Tibial artery (tissue), 4 donors: ENCODE measurements around the gene PIM2.

Experiments
- DNase-seq, 2 donors: peaks; one replicate each; pipeline ENCODE4 v3.0.0-alpha.2; 2019
- H3K27ac ChIP-seq, 2 donors: fragments of 200-600 bp; sonication (generic) in 1 of 2; 1 replicate in 1 of 2; 2 replicates in 1 of 2; pipeline ENCODE4 v1.5.1; 2018 to 2019; ENCODE audit warnings: mild to moderate bottlenecking in 1 of 2
- H3K27me3 ChIP-seq, 2 donors: fragments of 200-600 bp; sonication (generic) in 1 of 2; one replicate each; pipeline versions ENCODE4 v1.5.1 to v1.6.0; 2016 to 2019
- H3K36me3 ChIP-seq, 3 donors: fragments of 200-600 bp; sonication (generic) in 2 of 3; one replicate each; pipeline ENCODE4 v1.5.1; 2016 to 2019; ENCODE audit warnings: mild to moderate bottlenecking in 2 of 3
- H3K4me1 ChIP-seq, 4 donors: fragments of 200-600 bp; sonication (generic) in 2 of 4; 1 replicate in 3 of 4; 2 replicates in 1 of 4; pipeline ENCODE4 v1.5.1; 2016 to 2019
- H3K4me3 ChIP-seq, 2 donors: fragments of 200-600 bp; sonication (generic) in 1 of 2; 1 replicate in 1 of 2; 2 replicates in 1 of 2; pipeline ENCODE4 v1.5.1; 2018 to 2019; ENCODE audit warnings: mild to moderate bottlenecking in 2 of 2
- H3K9me3 ChIP-seq, 3 donors: fragments of 200-600 bp; sonication (generic) in 1 of 3; one replicate each; pipeline ENCODE4 v1.5.1; 2016 to 2019
- CTCF ChIP-seq, 2 experiments: fragments of 200-600 bp in 1 of 2; fragments of 450-650 bp in 1 of 2; IDR thresholded peaks; one replicate each; pipeline ENCODE4 v1.5.1; 2017 to 2019; ENCODE audit warnings: antibody characterized with exemption in 2 of 2, mild to moderate bottlenecking in 1 of 2, moderate library complexity in 1 of 2
- intact Hi-C: fragments of 100-400 bp; cut with DNase I; formaldehyde crosslinking; loops from one replicate; pipeline ENCODE4 v1.15.0; 2023; ENCODE audit warnings: low total_unique reads

Gene PIM2

GRCh38 chrX:48933757-48934156 is 14.9 kb upstream of the PIM2 start:
- DNase-seq: no peak
- intact Hi-C loops: no loop called here
- Histone ChIP-seq H3K4me1 (peaks cover 0 to 4% (median 1%) of the 10 kb centered on the region in 4 donors), H3K27ac (no peak overlapping the region), H3K9me3 (peaks cover 0 to 10% (median 0%) of the 10 kb centered on the region in 3 donors), H3K27me3 (no peaks in the 10 kb centered on the region), H3K4me3 (no peak overlapping the region), H3K36me3 (peaks cover 4 to 47% (median 13%) of the 10 kb centered on the region in 3 donors)
- TF ChIP-seq CTCF (IDR thresholded peaks at IDR 0.05): no peak

- Histone ChIP-seq H3K27ac (no peak overlapping the region), H3K36me3 (peaks cover 7 to 62% (median 12%) of the 10 kb centered on the region in 3 donors), H3K4me1 (no peaks in the 10 kb centered on the region), H3K4me3 (no peak overlapping the region), H3K27me3 (no peaks in the 10 kb centered on the region), H3K9me3 (peaks cover 0 to 6% (median 0%) of the 10 kb centered on the region in 3 donors)
- no peak for TF ChIP-seq CTCF (IDR thresholded peaks at IDR 0.05)
- DNase-seq: no peak
- intact Hi-C loops: no loop called here
Measured at GRCh38 chrX:48927736-48928382, 9.0 kb upstream of the PIM2 start.

GRCh38 chrX:48927123-48927522 is 8.3 kb upstream of the PIM2 start:
- TF ChIP-seq CTCF (IDR thresholded peaks at IDR 0.05): no peak
- H3K4me3 ChIP-seq: no peak overlapping the region
- H3K36me3 ChIP-seq: peaks cover 7 to 62% (median 16%) of the 10 kb centered on the region in 3 donors
- no peaks in the 10 kb centered on the region for H3K9me3 ChIP-seq
- H3K27ac ChIP-seq: no peak overlapping the region
- H3K4me1 ChIP-seq: no peaks in the 10 kb centered on the region
- no peak for DNase-seq
- intact Hi-C loops: no loop called here
- H3K27me3 ChIP-seq: no peaks in the 10 kb centered on the region

- Histone ChIP-seq H3K36me3 (peaks cover 7 to 47% (median 19%) of the 10 kb centered on the region in 3 donors), H3K27ac (no peak overlapping the region), H3K27me3 (no peaks in the 10 kb centered on the region), H3K4me3 (no peak overlapping the region), H3K9me3 (no peaks in the 10 kb centered on the region), H3K4me1 (peaks cover 0 to 12% (median 4%) of the 10 kb centered on the region in 4 donors)
- intact Hi-C loops: no loop called here
- DNase-seq: no peak
- no peak for TF ChIP-seq CTCF (IDR thresholded peaks at IDR 0.05)
Measured at GRCh38 chrX:48924270-48924669, 5.4 kb upstream of the PIM2 start.

GRCh38 chrX:48923771-48924170 is 4.9 kb upstream of the PIM2 start:
- Histone ChIP-seq H3K4me1 (peaks cover 0 to 12% (median 4%) of the 10 kb centered on the region in 4 donors), H3K27ac (no peak overlapping the region), H3K9me3 (no peaks in the 10 kb centered on the region), H3K36me3 (peaks cover 7 to 47% (median 19%) of the 10 kb centered on the region in 3 donors), H3K27me3 (no peaks in the 10 kb centered on the region), H3K4me3 (no peak overlapping the region)
- TF ChIP-seq CTCF (IDR thresholded peaks at IDR 0.05): no peak
- no peak for DNase-seq
- intact Hi-C loops: no loop called here
